ENCODE data around the gene RHBDD1.

DNA sequence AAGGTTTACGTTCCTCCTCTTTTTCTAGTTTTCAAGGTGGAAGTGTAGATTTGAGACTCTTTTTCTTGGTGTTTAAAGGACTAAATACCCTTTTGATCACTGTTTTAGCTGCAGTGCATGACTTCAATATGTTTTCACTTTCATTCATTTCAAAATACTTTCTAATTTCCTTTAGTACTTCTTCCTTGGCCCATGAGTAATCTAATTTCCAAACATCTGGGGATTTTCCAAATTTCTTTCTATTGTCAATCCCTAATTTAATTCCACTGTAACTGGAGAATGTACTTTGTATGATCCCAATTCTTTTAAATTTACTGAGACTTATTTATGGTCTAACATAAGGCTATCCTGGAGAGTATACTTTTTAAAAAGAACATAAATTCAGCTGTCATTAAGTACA lies 3.8 kb upstream of the RHBDD1 start:
- TF ChIP-seq, protein P1, sequence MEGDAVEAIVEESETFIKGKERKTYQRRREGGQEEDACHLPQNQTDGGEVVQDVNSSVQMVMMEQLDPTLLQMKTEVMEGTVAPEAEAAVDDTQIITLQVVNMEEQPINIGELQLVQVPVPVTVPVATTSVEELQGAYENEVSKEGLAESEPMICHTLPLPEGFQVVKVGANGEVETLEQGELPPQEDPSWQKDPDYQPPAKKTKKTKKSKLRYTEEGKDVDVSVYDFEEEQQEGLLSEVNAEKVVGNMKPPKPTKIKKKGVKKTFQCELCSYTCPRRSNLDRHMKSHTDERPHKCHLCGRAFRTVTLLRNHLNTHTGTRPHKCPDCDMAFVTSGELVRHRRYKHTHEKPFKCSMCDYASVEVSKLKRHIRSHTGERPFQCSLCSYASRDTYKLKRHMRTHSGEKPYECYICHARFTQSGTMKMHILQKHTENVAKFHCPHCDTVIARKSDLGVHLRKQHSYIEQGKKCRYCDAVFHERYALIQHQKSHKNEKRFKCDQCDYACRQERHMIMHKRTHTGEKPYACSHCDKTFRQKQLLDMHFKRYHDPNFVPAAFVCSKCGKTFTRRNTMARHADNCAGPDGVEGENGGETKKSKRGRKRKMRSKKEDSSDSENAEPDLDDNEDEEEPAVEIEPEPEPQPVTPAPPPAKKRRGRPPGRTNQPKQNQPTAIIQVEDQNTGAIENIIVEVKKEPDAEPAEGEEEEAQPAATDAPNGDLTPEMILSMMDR (IDR thresholded peaks at IDR 0.05; ENCODE audit: low read depth, low read length, poor library complexity, severe bottlenecking): no peak
- no peak for TF ChIP-seq EZH2phosphoT487 (IDR thresholded peaks at IDR 0.05; ENCODE audit: borderline replicate concordance, low read length)
